NT2/D1 (cell line): ENCODE measurements around the gene IRF2.

Source experiments
- YY1 ChIP-seq: IDR thresholded peaks from 2 replicates; pipeline ENCODE4 v1.6.1; 2011; ENCODE audit not compliant: insufficient read length, insufficient read depth
- ZNF274 ChIP-seq: IDR thresholded peaks from 2 replicates; pipeline ENCODE4 v1.6.1; 2011; ENCODE audit warnings: mild to moderate bottlenecking, low read depth, low read length

DNA sequence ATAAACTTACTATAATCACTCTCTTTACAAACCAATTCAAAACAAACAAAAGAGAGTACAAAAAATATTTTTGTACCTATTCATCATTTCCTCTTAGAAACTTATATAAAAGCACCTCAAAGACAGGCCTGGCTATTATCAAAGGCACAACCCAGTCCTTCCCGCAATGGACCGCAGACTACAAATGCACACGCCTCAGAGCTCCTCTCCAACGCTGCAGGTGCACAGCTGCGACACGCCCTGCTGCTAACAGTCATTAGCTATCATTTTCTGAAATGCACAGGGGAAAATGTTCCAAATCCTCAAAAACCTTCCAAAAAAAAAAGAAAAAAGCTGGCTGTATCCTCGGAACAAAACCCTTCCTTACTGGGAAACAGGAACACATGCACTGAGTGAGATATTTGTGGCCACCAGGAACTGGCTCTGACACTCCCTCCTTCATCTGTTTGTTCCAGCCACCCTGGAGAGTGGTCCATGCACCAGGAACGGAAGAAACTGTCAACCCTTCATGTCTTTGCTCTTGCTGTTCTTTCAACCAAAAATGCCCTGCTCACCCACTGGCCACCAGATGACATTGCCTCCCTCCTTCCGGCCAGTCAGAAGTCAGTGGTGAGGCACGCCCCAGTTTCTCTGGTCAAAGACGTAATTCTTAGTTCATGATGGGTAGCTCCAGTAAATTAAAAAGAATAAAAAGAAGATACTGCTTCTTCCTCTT, 16.7 kb downstream of the IRF2 start:
- TF ChIP-seq YY1 (no peak), ZNF274 (no peak)
